HepG2 (cell line): ENCODE results near the gene SLC25A43. TPM values are rescaled to one million over a fixed set of nuclear protein-coding genes. Genes with fewer than 3 reads are reported as not detected.
A peak's percentile ranks its signal among the peaks of the same experiment; 100 is the strongest.

ENCODE experiments used
- ATAC-seq: fragments of 200-7000 bp; cut with Tn5 transposase; 3 replicates; pipeline ENCODE4 v1.9.1; 2020; ENCODE audit warnings: mild to moderate bottlenecking, moderate library complexity
- BruUV-seq: library from RNA; stranded (reverse); fragments of 400-500 nt; replicated peaks from 2 replicates; lab custom pipeline; 2021; lab: Mats Ljungman, UMichigan
- CTCF ChIA-PET: fragments of 300-600 bp; formaldehyde crosslinking; extraction: SDS; loops from one replicate; lab custom pipeline; 2021; ENCODE audit warnings: low total read pairs, inconsistent platforms, low intra/inter-chr PET ratio; lab: Yijun Ruan, JAX
- POLR2A ChIA-PET: fragments of 350-600 bp; sonication (Branson Sonifier 250); formaldehyde crosslinking; loops from one replicate; lab custom pipeline; 2020; ENCODE audit warnings: antibody characterized with exemption, inconsistent platforms; lab: Yijun Ruan, JAX
- DNase-seq: peaks from one replicate; pipeline ENCODE4 v3.0.0-alpha.2; 2015; ENCODE audit warnings: low spot score
- FAIRE-seq: peaks from 3 replicates; lab custom pipeline; 2011; peaks lifted over from hg19 to GRCh38; lab: Jason Lieb, UNC
- H2AFZ ChIP-seq: one replicate; pipeline ENCODE4 v1.6.1; 2011; ENCODE audit warnings: low read length, inconsistent platforms
- H3K27ac ChIP-seq: fragments of 300-600 bp; 3 replicates; pipeline ENCODE4 v1.8.0; 2011; ENCODE audit warnings: mixed run types, mild to moderate bottlenecking, mixed read lengths, low read length, inconsistent platforms; ENCODE audit not compliant: insufficient read depth; ENCODE audit errors: extremely low read length
- H3K27me3 ChIP-seq, 2 experiments: fragments of 200-600 bp in 1 of 2; 2 replicates in 1 of 2; 3 replicates in 1 of 2; pipeline versions ENCODE4 v1.6.0 to v1.8.0; 2011; ENCODE audit warnings: low read length in 2 of 2, mild to moderate bottlenecking in 2 of 2, moderate library complexity in 2 of 2, inconsistent platforms in 1 of 2; ENCODE audit not compliant: insufficient read depth in 2 of 2, control insufficient read depth in 1 of 2
- H3K36me3 ChIP-seq, 2 experiments: fragments of 200-600 bp in 1 of 2; replicated peaks in 1 of 2; 2 replicates in 1 of 2; 3 replicates in 1 of 2; pipeline versions ENCODE4 v1.5.1 to v1.8.0; 2011; ENCODE audit warnings: low read length in 2 of 2, inconsistent platforms in 1 of 2; ENCODE audit not compliant: insufficient read depth in 2 of 2, control insufficient read depth in 1 of 2
- H3K4me1 ChIP-seq: 2 replicates; pipeline ENCODE4 v1.5.1; 2012; ENCODE audit warnings: low read length, inconsistent platforms; ENCODE audit not compliant: insufficient read depth
- H3K4me2 ChIP-seq: 2 replicates; pipeline ENCODE4 v1.6.0; 2011; ENCODE audit warnings: low read depth, low read length, inconsistent platforms
- H3K4me3 ChIP-seq, 3 experiments: fragments of 200-600 bp in 1 of 3; sonication (generic), shearing (Covaris generic) in 1 of 3; replicated peaks in 1 of 3; 2 replicates each; pipeline ENCODE4 v1.5.1; 2011 to 2016; ENCODE audit warnings: low read length in 3 of 3, inconsistent platforms in 2 of 3, low read depth in 2 of 3, mild to moderate bottlenecking in 2 of 3, control low read depth in 1 of 3, mixed read lengths in 1 of 3; ENCODE audit not compliant: insufficient read depth in 1 of 3
- H3K79me2 ChIP-seq: one replicate; pipeline ENCODE4 v1.6.1; 2011; ENCODE audit warnings: low read length, inconsistent platforms; ENCODE audit not compliant: insufficient read depth
- H3K9ac ChIP-seq: 2 replicates; pipeline ENCODE4 v1.6.0; 2011; ENCODE audit warnings: mild to moderate bottlenecking, low read depth, low read length, inconsistent platforms; ENCODE audit not compliant: insufficient read depth
- H3K9me3 ChIP-seq: 2 replicates; pipeline ENCODE4 v1.5.1; 2012; ENCODE audit warnings: mild to moderate bottlenecking, low read length
- H4K20me1 ChIP-seq: 2 replicates; pipeline ENCODE4 v1.6.0; 2011; ENCODE audit warnings: inconsistent platforms, mild to moderate bottlenecking, low read length, moderate library complexity; ENCODE audit not compliant: insufficient read depth
- MED13 ChIP-seq: sonication (generic); formaldehyde crosslinking; IDR thresholded peaks from 2 replicates; pipeline ENCODE4 v1.5.0; 2020; ENCODE audit warnings: missing genetic modification reagents
- SMC3 ChIP-seq: IDR thresholded peaks from 2 replicates; pipeline ENCODE4 v1.6.1; 2011; ENCODE audit warnings: low read length, improper control_type of control experiment
- STAG1 ChIP-seq: sonication (generic); formaldehyde crosslinking; IDR thresholded peaks from 2 replicates; pipeline ENCODE4 v1.4.0; 2020; ENCODE audit warnings: missing genetic modification reagents
- ZNF879 ChIP-seq: sonication (generic); formaldehyde crosslinking; IDR thresholded peaks from 2 replicates; pipeline ENCODE4 v1.8.1; 2023; ENCODE audit warnings: missing genetic modification reagents
- whole genome bisulfite sequencing: methylation state at CpG from one replicate; pipeline ENCODE4 v1.1.6; 2017; ENCODE audit warnings: low lambda C conversion rate; 5-methylcytosine and 5-hydroxymethylcytosine counted together
- in situ Hi-C: cut with HindIII; loops from 2 replicates; pipeline ENCODE4 v1.10.0; 2017; ENCODE audit warnings: low pct_unique_long_range_greater_than_20kb; ENCODE audit not compliant: extremely low pct_ligation_motif_present
- intact Hi-C: fragments of 100-400 bp; cut with micrococcal nuclease; formaldehyde crosslinking; loops from one replicate; pipeline ENCODE4 v1.10.0; 2022; ENCODE audit not compliant: unreplicated experiment
- polyA plus RNA-seq, 8 experiments: library from polyadenylated mRNA; depleted of rRNA in 3 of 8; stranded (reverse) in 7 of 8; unstranded in 1 of 8; fragments of >200 nt; fragmentation: Illumina TruSeq in 4 of 8; extraction: Trizol in 4 of 8; gene quantifications; 2 replicates each; pipeline versions ENCODE4 v1.2.1 to v1.2.3, GENCODE V29; 2011 to 2016; ENCODE audit warnings: low read depth in 4 of 8, missing spikeins in 1 of 8, mixed read lengths in 1 of 8; ENCODE audit not compliant: insufficient read depth in 1 of 8
- total RNA-seq, 5 experiments: library from RNA; depleted of rRNA; stranded (reverse); fragments of >200 nt; fragmentation: Illumina TruSeq; extraction: Trizol; gene quantifications; 2 replicates each; pipeline ENCODE4 v1.2.3, GENCODE V29; 2016; ENCODE audit warnings: low read depth in 1 of 5
- TF ChIP-seq, protein P1 (sequence below): sonication (generic); formaldehyde crosslinking; IDR thresholded peaks from 2 replicates; pipeline ENCODE4 v1.5.0; 2020; ENCODE audit warnings: mild to moderate bottlenecking, missing genetic modification reagents, moderate library complexity
- TF ChIP-seq, protein P2 (sequence below): IDR thresholded peaks from 2 replicates; pipeline ENCODE4 v1.6.1; 2012; ENCODE audit warnings: low read depth, low read length, improper control_type of control experiment
- TF ChIP-seq, protein P3 (sequence below): sonication (generic); formaldehyde crosslinking; IDR thresholded peaks from 2 replicates; pipeline ENCODE4 v1.4.0; 2020; ENCODE audit warnings: missing genetic modification reagents, mild to moderate bottlenecking, borderline replicate concordance

SLC25A43 gene
- total and polyA plus RNA-seq, 2 of the 13 experiments (the other 11 are each of a cell fraction or from before 2014, with no cell fraction given), result 5.8 to 13.2 TPM

DNA sequence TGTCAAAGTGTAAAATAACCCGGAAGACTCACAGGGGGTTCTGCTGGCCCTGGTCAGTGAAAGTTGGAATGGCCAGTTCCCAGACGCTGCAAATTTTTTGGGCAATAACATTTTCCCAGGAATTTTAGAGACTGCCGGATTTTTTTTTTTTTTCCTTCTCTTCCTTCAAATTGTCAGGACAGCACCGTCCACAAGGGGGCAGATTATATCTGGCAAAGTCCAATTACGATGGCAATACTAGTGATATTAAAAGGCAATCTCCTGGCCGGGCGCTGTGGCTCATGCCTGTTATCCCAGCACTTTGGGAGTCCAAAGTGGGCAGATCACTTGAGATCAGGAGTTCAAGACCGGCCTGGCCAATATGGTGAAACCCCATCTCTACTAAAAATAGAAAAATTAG is 89.6 kb downstream of the SLC25A43 start:
- no peak overlapping the region for H3K4me2 ChIP-seq
- no peaks in the 10 kb centered on the region for H3K36me3 ChIP-seq
- no peaks in the 10 kb centered on the region for H3K9me3 ChIP-seq
- ChIA-PET CTCF (interaction anchor here (1.5 to 2.2 kb wide), 2 partner anchors 24 to 27 kb away, joined by 4 to 43 read pairs; no protein-coding TSS in a partner anchor), POLR2A (interaction anchor here (1.2 kb wide), 1 partner anchor 24 kb away, joined by 5 read pairs; no protein-coding TSS in a partner anchor)
- DNase-seq (peak; percentile 27), ATAC-seq (0 out of 3 replicates have a peak, but pooled peaks have one; percentile 31), FAIRE-seq (no peak)
- H4K20me1 ChIP-seq, result no peaks in the 10 kb centered on the region
- in situ Hi-C loops (no loop called here), intact Hi-C loops (loop anchor here (1.0 kb wide), 1 partner anchor 24 kb away; no protein-coding TSS in a partner anchor)
- 4% methylated on average over 6 of the region's 8 CpGs for WGBS
- H3K79me2 ChIP-seq, result no peaks in the 10 kb centered on the region
- no peak overlapping the region for H3K27ac ChIP-seq
- no peak overlapping the region for H2AFZ ChIP-seq
- H3K4me3 ChIP-seq, result no peak overlapping the region
- BruUV-seq, result no TSS peak
- H3K4me1 ChIP-seq, result no peaks in the 10 kb centered on the region; the same call in 1 of the 2 replicates
- TF ChIP-seq SMC3 (peak; percentile 80), STAG1 (peak; percentile 60), ZNF879 (CRISPR knock-in tag) (no peak), MED13 (CRISPR knock-in tag) (no peak)
- TF ChIP-seq, protein P1, sequence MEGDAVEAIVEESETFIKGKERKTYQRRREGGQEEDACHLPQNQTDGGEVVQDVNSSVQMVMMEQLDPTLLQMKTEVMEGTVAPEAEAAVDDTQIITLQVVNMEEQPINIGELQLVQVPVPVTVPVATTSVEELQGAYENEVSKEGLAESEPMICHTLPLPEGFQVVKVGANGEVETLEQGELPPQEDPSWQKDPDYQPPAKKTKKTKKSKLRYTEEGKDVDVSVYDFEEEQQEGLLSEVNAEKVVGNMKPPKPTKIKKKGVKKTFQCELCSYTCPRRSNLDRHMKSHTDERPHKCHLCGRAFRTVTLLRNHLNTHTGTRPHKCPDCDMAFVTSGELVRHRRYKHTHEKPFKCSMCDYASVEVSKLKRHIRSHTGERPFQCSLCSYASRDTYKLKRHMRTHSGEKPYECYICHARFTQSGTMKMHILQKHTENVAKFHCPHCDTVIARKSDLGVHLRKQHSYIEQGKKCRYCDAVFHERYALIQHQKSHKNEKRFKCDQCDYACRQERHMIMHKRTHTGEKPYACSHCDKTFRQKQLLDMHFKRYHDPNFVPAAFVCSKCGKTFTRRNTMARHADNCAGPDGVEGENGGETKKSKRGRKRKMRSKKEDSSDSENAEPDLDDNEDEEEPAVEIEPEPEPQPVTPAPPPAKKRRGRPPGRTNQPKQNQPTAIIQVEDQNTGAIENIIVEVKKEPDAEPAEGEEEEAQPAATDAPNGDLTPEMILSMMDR (CRISPR knock-in tag), result peak; percentile 63
- TF ChIP-seq, protein P2, sequence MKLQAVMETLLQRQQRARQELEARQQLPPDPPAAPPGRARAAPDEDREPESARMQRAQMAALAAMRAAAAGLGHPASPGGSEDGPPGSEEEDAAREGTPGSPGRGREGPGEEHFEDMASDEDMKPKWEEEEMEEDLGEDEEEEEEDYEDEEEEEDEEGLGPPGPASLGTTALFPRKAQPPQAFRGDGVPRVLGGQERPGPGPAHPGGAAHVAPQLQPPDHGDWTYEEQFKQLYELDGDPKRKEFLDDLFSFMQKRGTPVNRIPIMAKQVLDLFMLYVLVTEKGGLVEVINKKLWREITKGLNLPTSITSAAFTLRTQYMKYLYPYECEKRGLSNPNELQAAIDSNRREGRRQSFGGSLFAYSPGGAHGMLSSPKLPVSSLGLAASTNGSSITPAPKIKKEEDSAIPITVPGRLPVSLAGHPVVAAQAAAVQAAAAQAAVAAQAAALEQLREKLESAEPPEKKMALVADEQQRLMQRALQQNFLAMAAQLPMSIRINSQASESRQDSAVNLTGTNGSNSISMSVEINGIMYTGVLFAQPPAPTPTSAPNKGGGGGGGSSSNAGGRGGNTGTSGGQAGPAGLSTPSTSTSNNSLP, result peak; percentile 64; the same call in 1 of the 2 replicates
- TF ChIP-seq, protein P3, sequence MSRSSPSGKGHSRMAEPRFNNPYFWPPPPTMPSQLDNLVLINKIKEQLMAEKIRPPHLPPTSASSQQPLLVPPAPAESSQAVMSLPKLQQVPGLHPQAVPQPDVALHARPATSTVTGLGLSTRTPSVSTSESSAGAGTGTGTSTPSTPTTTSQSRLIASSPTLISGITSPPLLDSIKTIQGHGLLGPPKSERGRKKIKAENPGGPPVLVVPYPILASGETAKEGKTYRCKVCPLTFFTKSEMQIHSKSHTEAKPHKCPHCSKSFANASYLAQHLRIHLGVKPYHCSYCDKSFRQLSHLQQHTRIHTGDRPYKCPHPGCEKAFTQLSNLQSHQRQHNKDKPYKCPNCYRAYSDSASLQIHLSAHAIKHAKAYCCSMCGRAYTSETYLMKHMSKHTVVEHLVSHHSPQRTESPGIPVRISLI (CRISPR knock-in tag), result peak; percentile 74; the same call in 1 of the 2 replicates
- H3K27me3 ChIP-seq, result no peaks in the 10 kb centered on the region
- H3K9ac ChIP-seq, result no peak overlapping the region
